GM21619 (cell line): Measurements from ENCODE around the gene AGRP.

Experiments
- ATAC-seq: cut with Tn5 transposase; IDR thresholded peaks from one replicate; pipeline ENCODE4 v1.9.1; 2021; ENCODE audit not compliant: unreplicated experiment

AGRP gene

DNA sequence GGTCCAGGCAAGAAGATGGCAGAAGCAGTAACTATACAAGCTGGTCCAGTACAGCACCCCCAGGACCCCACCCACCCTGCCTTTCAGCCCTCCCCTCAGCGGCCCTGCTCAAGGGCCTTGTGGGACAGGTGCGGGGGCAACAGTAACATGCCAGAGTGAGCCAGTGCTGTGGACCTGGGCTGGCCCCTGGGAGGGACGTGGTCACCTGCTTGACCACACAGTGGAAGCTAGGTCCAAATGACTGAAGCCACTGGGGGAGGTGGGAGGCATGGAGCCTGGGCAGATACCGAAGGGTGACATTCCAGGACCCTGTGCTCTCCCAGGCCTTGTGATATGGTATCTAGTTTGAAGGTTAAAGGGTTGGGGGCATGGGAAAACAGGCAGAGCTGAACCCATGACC, 19.7 kb downstream of the AGRP start:
- no peak for ATAC-seq

DNA sequence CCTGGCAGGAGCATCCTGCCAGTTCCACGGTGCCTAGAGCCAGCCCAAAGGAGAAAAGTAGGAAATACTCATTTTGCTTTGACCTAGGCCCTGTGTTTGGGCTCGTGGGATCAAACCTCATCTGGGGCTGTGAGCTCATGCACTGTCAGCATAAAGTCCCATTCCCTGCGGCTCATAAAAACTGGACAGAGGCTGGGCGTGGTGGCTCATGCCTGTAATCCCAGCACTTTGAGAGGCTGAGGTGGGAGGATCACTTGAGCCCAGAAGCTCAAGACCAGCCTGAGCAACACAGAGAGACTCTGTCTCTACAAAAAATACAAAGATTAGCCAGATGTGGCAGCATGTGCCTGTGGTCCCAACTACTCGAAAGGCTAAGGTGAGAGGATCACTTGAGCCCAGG, 20.3 kb downstream of the AGRP start:
- ATAC-seq: no peak

DNA sequence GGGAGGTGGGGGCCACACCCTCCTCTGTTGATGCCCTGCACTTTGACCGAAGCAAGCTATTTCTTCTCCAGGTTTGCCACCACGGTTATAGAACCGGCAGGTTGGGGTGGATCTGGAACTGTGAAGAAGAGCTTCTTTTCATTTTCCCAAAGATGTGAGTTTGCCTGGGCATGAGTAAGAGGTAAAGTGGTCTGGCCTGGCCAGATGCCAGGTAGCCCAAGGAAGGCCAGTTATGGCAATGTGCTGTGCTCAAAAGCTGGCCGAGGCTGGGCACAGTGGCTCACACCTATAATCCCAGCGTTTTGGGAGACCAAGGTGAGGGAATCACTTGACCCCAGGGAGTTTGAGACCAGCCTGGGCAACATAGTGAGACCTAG, 21.1 kb downstream of the AGRP start:
- ATAC-seq: no peak

DNA sequence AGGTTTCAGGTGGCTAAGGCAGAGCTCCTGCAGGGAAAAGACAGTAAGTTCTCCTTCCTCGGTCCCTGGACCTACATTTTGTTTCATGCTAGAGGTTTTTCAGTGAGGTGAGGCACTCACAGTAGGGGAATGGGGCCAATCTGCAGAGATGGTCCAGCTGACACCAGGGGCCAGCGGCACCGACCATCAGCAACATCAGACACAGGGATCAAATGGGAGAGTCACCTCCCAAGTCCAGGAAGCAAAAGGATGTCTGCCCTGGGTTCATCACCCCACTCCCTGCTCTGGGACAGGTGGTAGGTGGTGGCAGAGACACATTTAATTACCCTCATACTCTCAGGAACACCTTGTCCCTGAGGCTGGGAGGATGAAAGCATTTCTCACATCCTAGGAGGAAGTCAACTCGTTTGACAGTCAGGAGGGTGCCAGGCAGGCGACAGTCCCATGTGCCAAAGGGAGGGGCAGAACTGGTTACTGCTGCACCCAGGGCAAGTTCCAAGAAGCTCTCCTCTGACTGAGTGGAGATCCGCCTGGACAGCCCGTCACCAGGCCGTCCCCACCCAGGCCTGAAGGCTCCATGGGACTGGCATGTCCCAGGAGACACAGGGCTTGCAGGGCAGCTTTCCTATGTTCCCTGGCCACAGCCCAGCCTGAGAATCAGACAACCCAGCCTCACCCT, 21.6 kb downstream of the AGRP start:
- ATAC-seq: no peak

DNA sequence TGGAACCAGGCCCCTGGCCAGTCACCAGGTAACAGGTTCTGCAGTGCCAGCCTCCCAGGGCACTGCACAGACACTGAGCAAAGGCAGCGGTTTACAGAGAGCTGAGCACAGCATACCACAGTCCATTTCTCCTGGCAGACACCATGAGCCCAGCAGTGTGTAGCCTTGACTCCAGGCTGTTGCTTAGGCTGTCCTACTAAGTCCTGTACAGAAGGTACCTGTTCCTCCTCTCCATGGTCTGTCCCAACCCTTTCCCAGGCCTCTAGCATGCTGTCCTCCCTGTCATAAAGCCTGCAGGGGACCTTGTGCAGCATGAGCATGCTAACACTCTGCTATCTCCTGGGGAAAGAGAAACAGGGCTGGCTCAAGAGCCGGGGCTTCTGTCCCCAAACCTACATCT, 22.4 kb downstream of the AGRP start:
- no peak for ATAC-seq

DNA sequence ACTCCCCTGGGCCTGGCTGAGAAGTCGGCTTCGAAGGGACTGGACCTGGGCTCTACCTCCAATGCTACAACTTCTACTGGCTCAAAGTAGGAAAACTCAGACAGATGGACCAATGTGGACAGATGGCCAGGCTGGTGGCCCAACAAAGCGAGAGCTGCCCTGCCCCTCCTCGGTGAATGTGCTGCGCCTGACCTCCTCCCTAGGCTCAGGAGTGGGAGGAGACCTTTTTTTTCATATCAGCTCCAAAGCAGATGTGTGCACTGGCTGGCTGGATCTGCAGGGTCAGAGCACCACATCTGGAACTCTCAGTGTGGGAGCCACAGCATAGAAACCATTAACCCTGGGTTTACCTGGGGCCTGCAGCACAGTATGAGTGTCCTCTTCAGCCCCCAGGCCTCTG, 23.2 kb downstream of the AGRP start:
- ATAC-seq: no peak

DNA sequence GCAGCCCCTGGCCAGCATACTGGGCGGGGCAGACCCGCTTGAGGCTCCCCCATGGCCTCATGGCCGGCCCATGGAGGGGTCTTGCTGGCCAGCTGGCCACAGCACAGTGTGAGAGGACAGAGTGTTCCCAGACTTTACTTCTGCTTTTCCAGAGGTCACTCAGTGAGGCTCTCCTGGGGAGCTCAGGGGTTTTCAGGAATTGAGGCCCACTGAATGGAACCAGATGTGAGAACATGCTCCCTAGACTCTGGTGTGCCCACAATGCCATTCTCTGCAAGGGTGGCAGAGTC, 23.5 kb downstream of the AGRP start:
- no peak for ATAC-seq

DNA sequence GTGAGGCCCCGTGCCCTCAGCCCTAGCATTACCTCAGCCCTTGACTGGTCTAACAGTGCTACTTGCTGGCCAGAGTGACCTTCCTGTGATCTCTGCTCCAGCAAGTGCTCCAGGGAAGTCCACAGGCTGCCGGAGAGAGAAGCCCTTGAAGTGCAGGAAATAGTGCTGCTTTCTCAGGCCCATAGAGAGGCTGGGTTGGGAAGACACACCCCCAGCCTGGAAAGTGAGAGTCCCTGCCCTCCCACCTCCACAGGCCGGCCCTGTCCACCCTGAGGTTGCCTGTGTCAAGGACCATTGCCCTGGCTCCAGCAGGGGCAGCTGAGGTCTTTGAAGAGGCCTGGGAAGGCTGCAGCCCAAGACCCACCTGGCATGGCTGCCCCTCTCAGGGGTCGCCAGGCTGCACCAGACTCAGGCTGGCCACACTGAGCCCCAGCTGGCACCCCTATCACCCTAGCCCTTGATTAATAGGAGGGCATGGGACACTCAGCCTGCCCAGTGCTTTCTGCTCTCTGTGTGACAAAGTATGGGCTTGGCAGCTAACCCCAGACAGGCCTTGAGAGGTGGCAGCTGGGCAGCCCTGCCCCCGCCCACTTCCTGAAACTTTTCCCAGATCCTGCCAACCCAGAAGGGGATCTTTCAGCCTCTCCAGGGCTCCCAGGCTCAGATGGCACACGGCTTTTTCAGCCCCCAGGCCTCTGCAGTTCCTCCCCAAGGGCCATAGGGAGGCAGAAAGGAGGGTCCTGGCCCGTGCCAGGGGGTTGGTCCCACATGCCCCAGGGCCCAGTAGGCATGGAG, 24.1 kb downstream of the AGRP start:
- no peak for ATAC-seq

DNA sequence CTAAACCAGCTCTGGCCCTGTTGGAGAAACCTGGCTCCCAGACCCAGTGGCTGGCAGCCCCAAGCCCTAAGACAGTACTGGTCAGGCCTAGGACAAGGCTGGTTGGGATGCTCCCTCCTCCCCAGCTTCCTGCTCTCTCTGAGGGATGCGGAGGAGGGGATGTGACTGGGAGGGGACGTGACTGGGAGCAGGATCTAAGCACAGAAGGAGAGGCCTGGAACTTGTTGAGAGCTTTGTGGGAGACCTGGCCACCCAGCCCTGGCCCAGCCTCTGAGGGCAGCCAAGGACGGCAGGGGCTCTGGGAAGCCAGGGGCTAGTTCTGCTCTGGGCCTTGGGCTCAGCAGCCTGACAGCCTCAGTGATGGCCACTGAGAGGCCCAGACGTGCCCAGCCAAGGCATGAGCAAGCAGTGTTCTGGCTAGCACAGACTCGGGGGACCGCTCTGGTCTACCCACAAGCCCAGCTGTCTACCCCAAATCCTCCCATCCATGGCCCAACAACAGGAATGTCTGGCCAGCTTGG, 25.2 kb downstream of the AGRP start:
- ATAC-seq: no peak

DNA sequence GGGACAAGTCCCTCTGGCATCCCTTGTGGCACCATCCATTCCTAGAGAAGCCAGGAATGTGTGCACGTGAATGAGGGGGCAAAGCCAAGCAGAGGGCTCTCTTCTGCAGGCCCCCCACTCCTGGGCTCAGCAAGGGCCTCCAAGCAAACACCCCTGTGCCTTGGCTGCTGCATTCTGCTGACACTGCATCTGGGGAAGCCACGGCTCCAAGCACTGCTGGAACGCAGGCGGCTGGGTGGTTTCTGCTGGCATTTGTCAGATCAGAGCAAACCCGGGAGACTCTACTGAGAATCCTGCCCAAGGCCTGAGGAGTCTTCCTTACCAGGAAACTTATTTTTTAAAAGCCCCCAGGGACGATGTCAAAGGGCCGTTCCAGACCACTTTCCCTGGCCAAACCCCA, 25.7 kb downstream of the AGRP start:
- ATAC-seq: no peak

DNA sequence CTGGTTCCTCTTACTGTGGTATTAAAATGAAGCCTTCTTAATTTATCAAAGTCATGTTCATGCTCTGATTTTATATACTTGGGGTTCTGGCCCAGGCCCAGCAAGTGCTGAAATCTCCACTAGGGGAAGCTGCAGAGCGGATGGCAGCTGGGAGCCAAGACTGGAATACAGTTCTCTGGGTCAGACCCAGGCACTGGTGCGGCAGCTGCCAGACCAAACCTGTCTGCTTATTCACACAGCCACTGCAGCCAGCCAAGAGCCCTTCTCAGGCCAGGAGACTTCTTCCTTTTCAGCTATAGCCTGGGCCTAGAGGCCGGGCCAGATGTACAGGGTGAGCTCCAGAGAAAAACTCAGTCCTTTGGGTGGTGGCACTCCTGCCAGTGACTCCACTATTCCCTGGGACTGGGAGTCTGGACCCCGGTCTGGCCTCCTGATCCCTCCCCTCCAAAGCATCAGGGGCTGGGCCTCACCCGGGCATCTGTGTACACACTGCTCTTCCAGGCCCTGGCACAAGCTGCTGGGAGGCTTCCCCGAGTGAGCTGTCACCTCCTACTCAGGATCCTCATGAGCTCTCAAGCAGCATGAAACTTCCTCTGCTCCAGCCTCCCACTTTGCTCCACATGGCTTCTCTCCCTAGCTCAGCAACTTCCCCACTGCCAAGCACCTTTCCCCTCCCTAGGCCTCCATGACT, 26.8 kb downstream of the AGRP start:
- ATAC-seq: no peak

DNA sequence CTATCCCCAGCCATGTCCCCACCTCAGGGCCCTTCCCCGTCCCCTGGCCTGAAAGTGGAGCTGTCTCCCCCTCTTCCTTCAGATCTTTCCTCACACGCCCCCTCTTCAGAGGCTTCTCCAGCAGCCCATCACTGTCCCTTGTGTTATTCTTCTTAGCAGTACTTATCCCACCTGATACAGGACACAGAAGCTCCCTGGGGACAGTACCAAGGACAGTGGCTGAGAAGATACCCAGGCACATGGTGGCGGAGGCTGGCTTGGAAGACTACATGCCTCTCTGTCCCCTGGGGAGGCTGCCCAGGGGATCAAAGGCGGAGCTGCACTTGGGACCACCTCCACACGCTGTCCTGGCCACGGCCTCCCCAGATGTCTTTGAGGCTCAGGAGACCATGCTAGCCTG, 28.5 kb downstream of the AGRP start:
- no peak for ATAC-seq

DNA sequence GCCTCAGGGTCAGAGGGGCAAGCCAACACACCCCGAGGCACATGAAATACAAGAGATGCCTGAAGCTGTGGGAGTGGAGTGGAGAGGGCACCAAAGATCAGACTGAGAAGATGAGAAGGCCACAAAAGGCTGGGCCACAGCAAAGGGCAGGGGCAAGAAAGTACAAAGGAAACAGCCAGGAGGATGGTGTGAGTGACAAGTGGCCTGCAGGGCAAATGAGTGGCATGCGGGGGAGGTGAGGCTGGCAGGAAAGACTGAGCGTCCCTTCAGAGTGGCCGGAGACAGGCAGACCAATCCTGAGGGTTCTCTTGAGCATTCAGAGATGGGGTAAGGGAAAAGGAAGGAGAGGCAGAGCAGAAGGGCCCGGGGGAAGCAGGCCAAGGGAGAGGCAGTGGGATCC, 29.2 kb downstream of the AGRP start:
- ATAC-seq: no peak

DNA sequence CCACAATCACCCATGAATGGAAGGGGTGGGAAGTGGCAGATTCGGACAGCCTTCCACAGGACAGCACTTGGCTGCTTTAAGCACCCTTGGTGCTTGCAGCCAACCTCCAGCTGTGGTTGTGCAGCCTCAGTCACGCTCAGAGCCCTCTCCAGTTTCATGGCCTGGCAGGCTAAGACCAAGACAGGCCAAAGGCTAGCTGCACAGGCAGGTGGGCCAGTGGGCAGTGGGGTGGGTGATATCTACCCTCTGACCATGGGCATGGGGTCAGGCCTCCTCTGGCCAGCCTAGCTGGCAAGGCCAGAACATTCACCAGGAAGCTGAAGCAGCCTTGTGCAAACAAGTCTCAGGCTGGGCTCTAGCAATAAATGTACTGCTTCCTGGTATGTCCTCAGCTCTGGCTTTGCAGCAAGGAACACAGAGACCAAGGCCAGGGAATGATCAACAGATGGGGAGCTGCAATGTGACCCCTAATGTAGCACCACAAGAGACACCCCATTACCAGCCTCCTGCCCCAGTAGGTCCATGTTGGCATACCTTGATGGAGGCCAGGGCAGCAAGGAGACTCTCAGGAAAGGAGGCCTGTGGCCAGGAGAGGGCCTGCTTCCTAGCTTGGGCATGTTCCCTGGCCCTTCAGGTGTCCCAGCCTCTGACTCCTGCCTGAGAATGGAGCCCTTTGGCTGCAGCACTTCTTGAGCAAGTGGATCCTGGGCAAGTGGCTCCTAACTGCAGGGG, 31.5 kb downstream of the AGRP start:
- ATAC-seq: no peak

DNA sequence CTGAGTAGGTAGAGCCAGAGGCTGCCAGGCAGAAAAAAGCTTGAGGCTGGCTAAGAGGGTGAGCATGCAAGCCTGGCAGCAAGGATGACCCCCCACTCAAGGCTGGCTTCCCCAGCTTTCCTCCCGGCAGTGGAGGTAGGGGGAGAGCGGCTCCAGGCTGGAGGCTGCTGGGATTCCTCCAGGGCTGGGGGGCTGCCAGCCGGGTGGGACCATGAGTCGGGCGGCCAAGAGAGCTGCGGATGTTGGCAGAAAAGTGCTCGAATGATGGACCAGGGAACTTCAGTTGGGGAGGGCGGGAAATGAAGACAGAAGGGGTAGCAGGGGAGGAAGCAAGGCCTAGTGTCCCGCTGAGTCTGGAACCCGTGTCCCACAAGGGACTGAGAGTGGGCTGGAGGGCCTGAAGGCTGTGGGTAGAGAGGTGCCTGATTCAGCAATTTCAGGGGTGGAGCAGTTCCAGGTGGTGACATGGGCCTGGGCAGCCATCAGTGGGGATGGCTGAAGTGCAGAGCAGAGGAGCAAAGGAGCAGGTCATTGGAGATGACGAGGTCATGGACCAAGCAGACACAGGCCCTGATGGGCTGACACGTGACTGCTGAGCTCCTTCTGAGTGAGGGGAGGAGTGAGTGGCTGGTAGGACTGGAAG, 32.2 kb downstream of the AGRP start:
- ATAC-seq: no peak

DNA sequence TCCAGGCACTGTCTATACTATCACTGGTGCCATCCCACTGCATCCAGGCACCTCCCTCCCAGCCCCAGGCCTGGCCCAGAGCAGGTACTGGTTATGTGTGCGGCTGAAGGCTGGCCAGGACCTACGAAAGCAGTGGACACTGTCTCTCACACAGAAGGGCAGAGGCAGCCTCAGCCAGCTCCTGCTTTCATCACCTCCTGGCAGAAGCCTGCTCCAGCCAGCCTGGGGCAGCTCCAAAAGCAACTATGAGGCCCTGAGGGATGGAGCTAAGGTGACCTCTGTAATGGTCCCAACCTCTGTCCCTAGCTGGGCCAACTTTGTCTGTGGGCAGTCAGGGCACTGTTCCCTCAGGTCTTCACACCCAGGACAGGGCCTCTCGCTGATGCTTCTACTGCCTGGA, 33.6 kb downstream of the AGRP start:
- ATAC-seq: no peak

DNA sequence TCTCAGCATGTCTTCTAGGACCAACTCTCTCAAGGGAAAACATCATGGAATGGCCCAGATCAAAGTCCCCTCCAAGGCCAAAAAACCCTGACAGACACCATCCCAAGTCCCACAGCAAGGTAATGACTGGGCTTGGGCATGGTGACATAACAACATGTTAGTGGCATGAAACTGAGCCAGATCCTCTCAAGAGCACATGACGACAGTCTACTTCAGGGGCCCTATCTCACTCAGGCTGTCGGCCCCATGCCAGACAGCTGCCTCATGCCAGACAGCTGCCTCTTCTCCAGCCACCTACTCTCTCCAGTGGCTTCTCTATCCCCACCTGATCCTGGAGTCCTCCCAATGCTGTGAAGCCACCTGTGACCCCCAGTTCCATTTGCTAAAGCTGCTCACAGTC, 34.0 kb downstream of the AGRP start:
- no peak for ATAC-seq

DNA sequence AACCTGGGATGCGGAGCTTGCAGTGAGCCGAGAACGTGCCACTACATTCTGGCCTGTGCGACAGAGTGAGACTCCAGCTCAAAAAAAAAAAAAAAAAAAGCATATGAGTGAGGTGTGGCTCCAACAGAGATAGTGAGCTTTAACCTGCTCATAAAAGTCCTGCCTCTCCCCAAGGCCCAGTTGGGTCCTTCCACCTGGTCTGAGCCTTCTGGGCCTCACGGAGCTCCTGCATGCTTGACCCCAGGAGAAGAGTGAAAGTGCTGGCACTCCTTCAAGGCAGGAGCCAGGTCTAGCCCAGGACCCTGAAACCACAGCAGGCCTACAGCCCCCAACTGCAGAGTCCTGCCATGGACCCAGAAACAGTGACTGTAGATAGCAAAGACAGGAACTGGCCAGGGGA, 34.8 kb downstream of the AGRP start:
- ATAC-seq: no peak

DNA sequence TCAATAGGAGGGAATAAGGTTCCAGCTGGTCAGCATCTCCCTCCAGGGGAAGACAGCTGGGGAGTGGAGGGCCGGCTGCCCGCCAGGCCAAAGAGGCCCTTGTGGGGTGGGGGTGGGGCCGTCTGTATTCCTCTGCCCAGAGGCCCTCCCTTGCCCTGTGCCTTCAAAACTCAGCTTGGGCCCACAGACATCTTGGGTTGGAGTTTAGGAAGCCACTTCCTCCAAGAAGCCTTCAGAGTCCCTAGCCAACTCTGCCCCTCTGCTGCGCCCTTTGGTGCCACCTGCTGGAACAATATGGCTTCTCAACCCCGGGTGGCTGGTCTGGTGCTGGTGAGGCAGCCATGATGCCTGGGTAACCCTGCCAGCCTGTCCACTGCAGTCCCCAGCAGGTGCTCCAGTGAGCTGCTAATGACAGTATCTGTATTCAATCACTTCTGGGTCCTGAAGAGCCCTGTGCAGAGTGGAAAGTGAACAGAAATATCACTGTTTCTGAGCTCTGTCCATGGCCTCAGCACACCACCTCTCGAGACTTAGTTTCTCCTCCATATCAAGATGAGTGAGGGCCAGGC, 35.8 kb downstream of the AGRP start:
- no peak for ATAC-seq

DNA sequence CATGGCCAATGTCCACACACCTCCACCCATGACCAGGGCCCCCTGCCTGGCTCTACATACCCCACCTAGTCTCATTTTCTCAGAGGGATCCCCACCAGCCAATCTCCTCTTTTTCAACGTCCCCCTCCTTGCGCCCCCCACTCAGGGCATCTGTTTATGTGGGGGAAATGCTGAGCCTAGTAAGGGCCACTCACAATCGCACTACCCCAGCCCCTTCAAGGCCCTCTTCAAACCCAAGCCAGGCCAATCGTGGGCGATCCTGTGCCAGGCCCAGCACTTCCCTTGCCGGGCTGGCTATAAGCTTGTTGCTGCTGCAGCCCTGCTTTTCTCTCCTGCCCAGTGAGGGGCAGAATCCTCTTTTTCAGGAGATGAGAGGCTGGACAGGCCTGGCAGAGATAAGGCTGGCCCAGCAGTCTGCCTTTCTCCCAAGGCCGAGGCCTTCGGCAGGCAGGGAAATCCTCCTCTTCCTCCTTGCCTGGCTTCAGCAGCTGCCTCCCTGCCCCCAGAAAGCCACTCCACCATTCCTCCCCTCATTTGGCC, 36.3 kb downstream of the AGRP start:
- ATAC-seq: no peak
